ENCODE results near the gene ADGRV1.
"Not testable (repeated sequence)": the region's sequence is repeated elsewhere in the genome, so short reads cannot be mapped to it uniquely, and the experiment has no call there.

The ADGRV1 gene

GRCh38 chr5:90650767-90651166 lies 92.2 kb downstream of the ADGRV1 start:
- no peak for DNase-seq

GRCh38 chr5:90654215-90654614 lies 95.6 kb downstream of the ADGRV1 start:
- DNase-seq: no peak

DNA sequence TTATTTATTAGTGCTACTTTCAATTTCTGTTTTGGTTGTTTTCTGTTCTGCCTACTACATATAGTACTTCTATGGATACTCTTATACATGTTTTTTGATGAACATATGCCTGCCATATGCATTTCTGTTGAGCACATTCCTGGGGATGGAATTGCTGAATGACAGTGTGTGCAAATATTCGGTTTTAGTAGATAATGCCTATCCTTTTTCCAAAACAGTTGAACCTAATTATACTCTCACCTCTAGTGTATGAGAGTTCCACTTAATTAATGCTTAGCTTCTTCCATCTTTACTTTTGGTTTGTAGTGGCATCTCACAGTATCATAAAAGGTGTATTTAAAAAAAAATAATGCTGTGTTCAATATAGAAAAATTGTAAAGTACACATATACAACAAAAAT lies 96.8 kb downstream of the ADGRV1 start:
- DNase-seq: no peak

- DNase-seq: no peak
Measured at GRCh38 chr5:90657030-90657429, 98.4 kb downstream of the ADGRV1 start.

- no peak for DNase-seq
Measured at GRCh38 chr5:90657788-90658187, 99.2 kb downstream of the ADGRV1 start.

GRCh38 chr5:90658620-90659019 lies 100.0 kb downstream of the ADGRV1 start:
- DNase-seq: no peak

DNA sequence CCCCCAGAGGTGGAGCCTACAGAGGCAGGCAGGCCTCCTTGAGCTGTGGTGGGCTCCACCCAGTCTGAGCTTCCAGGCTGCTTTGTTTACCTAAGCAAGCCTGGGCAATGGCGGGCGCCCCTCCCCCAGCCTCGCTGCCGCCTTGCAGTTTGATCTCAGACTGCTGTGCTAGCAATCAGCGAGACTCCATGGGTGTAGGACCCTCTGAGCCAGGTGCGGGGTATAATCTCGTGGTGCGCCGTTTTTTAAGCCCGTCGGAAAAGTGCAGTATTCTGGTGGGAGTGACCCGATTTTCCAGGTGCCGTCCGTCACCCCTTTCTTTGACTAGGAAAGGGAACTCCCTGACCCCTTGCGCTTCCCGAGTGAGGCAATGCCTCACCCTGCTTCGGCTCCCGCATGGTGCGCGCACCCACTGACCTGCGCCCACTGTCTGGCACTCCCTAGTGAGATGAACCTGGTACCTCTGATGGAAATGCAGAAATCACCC lies 109.5 kb downstream of the ADGRV1 start:
- not testable (repeated sequence) for DNase-seq

DNA sequence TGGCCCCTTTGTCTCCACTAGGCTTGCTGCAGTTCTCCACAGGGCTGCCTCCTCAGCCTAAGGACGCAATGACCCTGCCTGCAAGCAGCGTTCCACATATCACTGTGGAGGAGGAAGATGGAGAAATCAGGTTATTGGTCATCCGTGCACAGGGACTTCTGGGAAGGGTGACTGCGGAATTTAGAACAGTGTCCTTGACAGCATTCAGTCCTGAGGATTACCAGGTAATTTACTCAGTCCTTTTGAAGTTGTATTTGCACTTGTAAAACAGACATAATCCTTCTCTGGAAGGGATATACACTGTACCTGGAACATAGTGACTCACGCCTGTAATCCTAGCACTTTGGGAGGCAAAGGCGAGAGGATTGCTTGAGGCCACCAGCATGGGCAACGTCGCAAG lies 116.6 kb downstream of the ADGRV1 start:
- no peak for DNase-seq

DNA sequence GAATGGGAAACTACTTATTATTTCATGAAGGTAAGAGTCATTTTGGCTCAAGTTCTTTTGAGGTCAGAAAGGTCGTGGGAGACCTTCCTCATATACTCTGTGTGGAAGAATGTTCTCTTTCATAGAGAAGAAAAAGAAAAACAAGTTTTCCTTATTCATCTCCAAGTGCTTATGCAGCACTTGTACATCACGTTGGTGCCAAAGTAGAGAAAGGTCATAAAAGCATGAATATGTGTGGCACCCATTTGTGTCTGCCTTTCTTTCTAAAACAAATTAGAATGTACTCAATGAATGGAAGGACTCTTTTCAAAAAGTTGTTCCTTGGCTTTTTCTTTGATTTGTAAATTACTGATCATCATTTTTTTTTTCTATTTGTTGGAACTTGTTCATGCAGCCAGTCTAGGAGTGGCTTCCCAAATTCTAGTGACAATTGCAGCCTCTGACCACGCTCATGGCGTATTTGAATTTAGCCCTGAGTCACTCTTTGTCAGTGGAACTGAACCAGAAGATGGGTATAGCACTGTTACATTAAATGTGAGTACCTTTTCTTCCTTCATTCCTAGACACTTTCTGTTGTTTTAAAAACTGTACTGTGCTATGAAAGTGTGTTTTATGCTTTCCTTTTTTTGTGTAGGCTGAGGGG lies 122.4 kb downstream of the ADGRV1 start:
- no peak for DNase-seq

DNA sequence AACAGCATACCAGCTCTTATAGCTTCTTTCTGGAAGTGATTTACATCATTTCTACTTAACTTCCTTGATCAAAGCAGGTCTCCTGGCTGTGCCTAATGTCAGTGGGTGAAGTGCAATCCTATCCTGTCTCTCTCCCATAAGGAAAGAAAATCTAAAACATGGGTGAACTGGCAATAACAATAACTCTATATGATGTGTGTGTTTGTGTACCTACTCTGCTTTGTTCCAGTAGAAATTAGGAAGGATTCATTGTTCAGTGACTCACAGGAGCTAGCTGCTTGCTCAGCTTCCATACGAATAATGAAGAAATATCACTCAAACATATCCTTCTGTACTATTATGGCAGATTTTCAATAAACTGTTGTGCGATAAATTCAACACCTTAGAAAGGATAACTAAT lies 123.7 kb downstream of the ADGRV1 start:
- no peak for DNase-seq

DNA sequence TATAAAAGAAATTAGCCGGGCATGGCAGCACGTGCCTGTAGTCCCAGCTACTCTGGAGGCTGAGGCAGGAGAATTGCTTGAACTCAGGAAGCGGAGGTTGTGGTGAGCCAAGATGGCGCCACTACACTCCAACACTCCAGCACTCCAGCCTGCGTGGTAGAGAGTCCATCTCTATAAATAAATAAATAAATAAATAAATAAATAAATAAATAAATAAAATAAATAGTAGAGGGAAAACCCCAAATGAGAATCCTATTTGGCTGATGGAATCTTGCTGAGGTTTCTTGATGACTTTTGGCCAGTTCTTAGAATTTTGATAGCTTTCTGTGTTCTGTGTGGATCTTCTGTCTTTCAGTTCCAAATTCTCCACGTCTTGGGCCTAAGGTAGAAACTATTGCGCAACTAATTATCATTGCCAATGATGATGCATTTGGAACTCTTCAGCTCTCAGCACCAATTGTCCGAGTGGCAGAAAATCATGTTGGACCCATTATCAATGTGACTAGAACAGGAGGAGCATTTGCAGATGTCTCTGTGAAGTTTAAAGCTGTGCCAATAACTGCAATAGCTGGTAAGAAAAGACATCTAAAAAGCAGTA lies 126.9 kb downstream of the ADGRV1 start:
- DNase-seq: no peak

DNA sequence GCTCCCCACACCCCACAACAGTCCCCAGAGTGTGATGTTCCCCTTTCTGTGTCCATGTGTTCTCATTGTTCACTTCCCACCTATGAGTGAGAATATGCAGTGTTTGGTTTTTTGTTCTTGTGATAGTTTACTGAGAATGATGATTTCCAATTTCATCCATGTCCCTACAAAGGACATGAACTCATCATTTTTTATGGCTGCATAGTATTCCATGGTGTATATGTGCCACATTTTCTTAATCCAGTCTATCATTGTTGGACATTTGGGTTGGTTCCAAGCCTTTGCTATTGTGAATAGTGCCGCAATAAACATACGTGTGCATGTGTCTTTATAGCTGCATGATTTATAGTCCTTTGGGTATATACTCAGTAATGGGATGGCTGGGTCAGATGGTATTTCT lies 127.8 kb downstream of the ADGRV1 start:
- not testable (repeated sequence) for DNase-seq

DNA sequence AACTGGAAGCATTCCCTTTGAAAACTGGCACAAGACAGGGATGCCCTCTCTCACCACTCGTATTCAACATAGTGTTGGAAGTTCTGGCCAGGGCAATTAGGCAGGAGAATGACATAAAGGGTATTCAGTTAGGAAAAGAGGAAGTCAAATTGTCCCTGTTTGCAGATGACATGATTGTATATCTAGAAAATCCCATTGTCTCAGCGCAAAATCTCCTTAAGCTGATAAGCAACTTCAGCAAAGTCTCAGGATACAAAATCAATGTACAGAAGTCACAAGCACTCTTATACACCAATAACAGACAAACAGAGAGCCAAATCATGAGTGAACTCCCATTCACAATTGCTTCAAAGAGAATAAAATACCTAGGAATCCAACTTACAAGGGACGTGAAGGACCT lies 128.9 kb downstream of the ADGRV1 start:
- not testable (repeated sequence) for DNase-seq

GRCh38 chr5:90689064-90689463 lies 130.5 kb downstream of the ADGRV1 start:
- DNase-seq: no peak

DNA sequence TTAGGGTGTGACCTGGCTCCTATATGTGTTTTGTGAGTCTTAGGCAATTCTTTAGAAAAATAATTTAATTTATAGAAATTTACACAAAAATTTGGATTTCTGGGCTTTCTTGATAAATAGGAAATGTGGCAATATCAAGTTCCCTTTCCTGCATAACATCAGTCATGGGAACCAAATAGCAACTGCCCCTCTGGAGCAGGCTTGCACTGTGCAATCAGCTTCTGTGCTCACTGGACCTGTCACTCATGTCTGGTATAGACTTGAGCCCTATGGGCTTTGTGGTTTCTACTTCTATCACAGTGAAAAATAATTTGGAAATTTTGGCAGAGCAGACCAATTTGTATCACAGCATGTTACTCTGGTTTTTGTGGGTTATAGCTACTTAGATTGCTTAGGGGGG lies 131.7 kb downstream of the ADGRV1 start:
- DNase-seq: no peak

GRCh38 chr5:90691533-90691932 lies 132.9 kb downstream of the ADGRV1 start:
- DNase-seq: no peak

GRCh38 chr5:90696153-90696552 lies 137.6 kb downstream of the ADGRV1 start:
- no peak for DNase-seq

GRCh38 chr5:90700299-90700698 lies 141.7 kb downstream of the ADGRV1 start:
- DNase-seq: no peak

DNA sequence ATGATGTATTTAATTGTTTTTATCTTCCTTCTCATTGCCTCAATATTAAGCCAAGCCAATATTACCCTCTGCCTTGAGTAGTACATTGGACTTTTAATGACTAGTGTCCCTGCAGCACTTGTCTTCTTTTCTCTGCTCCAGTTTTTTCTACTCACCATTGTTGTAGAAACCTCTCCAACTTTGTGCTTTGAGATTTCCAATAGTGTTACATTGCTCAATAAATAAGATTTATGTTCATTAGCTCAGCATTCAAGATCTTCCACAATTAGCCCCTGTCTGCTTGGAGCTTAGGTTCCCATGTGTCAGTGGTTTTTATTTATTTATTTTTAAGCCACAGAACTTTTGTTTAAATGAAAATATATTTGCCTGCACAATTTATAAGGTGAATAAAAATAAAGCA lies 145.3 kb downstream of the ADGRV1 start:
- no peak for DNase-seq

GRCh38 chr5:90707698-90708097 lies 149.1 kb downstream of the ADGRV1 start:
- no peak for DNase-seq

DNA sequence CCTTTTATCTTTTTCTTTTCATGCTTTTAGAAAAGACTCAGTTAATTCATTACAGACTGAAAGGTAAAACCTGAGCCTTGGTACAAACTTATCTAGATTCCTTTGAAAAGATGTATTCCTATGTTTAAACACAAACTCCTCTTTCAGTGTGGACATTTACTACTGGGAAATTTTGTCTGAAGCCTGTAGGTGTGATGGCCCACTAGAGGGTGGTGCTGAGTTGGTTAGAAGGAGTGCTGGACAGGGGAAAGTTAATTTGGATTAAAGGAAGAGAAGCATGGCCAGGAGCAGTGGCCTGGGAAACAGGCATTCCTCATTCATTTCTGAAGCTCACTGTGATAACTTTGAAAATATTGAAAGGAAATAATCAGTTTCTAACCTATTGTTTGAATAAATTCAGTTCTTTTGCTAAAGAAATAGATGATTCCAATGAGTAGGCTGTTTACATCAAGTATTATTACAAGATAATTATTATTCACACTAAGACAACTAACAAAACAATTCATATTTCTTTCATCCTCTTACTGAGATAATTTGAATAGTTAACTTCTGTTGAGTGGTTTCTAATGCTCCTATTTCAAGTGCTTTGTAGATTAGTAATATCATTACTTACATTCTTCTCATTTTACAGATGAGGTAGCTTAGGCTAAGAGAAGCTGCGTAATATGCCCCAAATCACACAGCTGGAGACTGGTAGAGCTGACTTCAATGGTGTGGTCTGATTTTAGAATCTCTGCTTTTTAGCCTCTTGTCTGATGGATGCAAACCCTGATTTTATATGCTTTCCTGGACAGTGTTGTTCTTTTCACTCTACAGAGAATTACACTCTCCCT lies 150.9 kb downstream of the ADGRV1 start:
- DNase-seq: peak in 2 of 3 experiments; percentile 7 to 50

DNA sequence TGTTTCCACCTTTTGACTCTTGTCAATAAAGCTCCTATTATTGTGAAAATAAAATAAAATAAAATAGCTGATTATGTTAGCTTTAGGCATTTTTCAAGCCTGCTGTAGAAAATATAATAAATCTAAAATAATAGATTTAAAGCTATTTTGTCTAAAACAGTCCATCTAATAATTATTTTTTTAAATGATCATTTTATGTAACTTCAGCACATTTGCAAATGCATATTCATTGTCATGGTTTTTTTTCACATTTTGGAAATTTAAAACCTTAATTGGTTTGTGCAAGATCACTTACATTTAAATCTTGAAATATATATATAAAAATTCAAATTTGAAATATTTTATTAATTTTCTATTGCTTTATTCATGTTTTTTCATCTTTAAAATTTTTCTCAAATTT lies 159.8 kb downstream of the ADGRV1 start:
- DNase-seq: no peak

DNA sequence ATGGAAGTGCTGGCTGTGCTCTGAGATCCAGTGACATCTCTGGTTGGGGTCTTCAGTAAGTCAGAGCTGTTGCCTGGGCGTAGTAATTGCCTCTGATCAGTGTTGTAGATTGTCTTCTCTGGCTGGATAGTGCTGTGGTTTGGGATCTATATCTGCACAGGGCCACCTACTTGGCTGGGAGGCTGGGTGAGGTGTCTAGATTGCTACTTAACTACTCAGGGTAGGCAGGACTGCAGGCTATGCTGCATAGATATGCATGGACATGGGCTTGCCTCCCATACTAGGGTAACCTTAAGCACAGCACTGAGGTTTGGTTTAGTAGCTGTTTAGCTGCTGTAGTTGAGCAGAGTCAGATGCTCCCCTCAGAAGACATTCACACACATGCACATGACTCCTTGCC lies 181.0 kb downstream of the ADGRV1 start:
- DNase-seq: no peak

GRCh38 chr5:90740244-90740799 lies 181.7 kb downstream of the ADGRV1 start:
- no peak for DNase-seq
